ENCODE results near the gene HOMER1. TPM values are rescaled to one million over a fixed set of nuclear protein-coding genes. Genes with fewer than 3 reads are reported as not detected.

HOMER1 gene
- total and polyA plus RNA-seq, 2 of the 13 experiments (the other 11 are each of a cell fraction or from before 2014, with no cell fraction given) = 5.3 to 24.8 TPM

GRCh38 chr5:79349047-79349446 lies 164.9 kb downstream of the HOMER1 start:
- Histone ChIP-seq H3K9me3 (ENCODE audit: low read length) (no peaks in the 10 kb centered on the region), H3K79me2 (ENCODE audit: insufficient read depth, low read length) (no peaks in the 10 kb centered on the region), H3K4me1 (ENCODE audit: insufficient read depth, low read length) (no peaks in the 10 kb centered on the region), H4K20me1 (ENCODE audit: insufficient read depth, low read length) (no peaks in the 10 kb centered on the region), H3K36me3 (replicated peaks in 1 of 2; ENCODE audit: control insufficient read depth in 1 of 2, insufficient read depth in 2 of 2, low read length in 2 of 2) (no peaks in the 10 kb centered on the region), H3K4me3 (replicated peaks in 1 of 3; ENCODE audit: insufficient read depth in 1 of 3, low read depth in 2 of 3, low read length in 3 of 3) (no peak overlapping the region), H3K4me2 (ENCODE audit: low read depth, low read length) (no peak overlapping the region), H2AFZ (ENCODE audit: low read length) (no peak overlapping the region), H3K9ac (ENCODE audit: insufficient read depth, low read depth, low read length) (no peak overlapping the region), H3K27ac (ENCODE audit: extremely low read length, insufficient read depth, low read length) (no peak overlapping the region), H3K27me3 (ENCODE audit: control insufficient read depth in 1 of 2, insufficient read depth in 2 of 2, low read length in 2 of 2) (no peaks in the 10 kb centered on the region)
- ChIA-PET CTCF (ENCODE audit: low intra/inter-chr PET ratio, low total read pairs) (no interaction called here), POLR2A (no interaction called here)
- no TSS peak for BruUV-seq (replicated peaks)
- in situ Hi-C loops (cut with HindIII; ENCODE audit: extremely low pct_ligation_motif_present, low pct_unique_long_range_greater_than_20kb) = no loop called here
- TF ChIP-seq PATZ1 (CRISPR knock-in tag; IDR thresholded peaks at IDR 0.05) (no peak), ZNF644 (CRISPR knock-in tag; IDR thresholded peaks at IDR 0.05; ENCODE audit: low read depth) (no peak), ARID4A (CRISPR knock-in tag; IDR thresholded peaks at IDR 0.05; ENCODE audit: borderline replicate concordance) (no peak), SAP130 (CRISPR knock-in tag; IDR thresholded peaks at IDR 0.05; ENCODE audit: low read depth) (no peak), RAD21 (CRISPR knock-in tag; IDR thresholded peaks at IDR 0.05) (no peak), HOMEZ (CRISPR knock-in tag; IDR thresholded peaks at IDR 0.05; ENCODE audit: low read depth) (no peak), DDIT3 (CRISPR knock-in tag; IDR thresholded peaks at IDR 0.05) (no peak), ZNF275 (CRISPR knock-in tag; IDR thresholded peaks at IDR 0.05; ENCODE audit: borderline replicate concordance) (no peak)
- TF ChIP-seq, protein P1, sequence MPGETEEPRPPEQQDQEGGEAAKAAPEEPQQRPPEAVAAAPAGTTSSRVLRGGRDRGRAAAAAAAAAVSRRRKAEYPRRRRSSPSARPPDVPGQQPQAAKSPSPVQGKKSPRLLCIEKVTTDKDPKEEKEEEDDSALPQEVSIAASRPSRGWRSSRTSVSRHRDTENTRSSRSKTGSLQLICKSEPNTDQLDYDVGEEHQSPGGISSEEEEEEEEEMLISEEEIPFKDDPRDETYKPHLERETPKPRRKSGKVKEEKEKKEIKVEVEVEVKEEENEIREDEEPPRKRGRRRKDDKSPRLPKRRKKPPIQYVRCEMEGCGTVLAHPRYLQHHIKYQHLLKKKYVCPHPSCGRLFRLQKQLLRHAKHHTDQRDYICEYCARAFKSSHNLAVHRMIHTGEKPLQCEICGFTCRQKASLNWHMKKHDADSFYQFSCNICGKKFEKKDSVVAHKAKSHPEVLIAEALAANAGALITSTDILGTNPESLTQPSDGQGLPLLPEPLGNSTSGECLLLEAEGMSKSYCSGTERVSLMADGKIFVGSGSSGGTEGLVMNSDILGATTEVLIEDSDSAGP (CRISPR knock-in tag; IDR thresholded peaks at IDR 0.05; ENCODE audit: borderline replicate concordance) = no peak
- intact Hi-C loops (cut with micrococcal nuclease; ENCODE audit: unreplicated experiment) = no loop called here
- DNase-seq (ENCODE audit: low spot score) = no peak
- no peak for FAIRE-seq
- peak; percentile 41; the same call in 2 of the 3 replicates for ATAC-seq
- WGBS (ENCODE audit: low lambda C conversion rate) = 81% methylated on average over 10 of the region's 10 CpGs
